ENCODE measurements around the gene MRPL27. TPM values are rescaled to one million over a fixed set of nuclear protein-coding genes. Genes with fewer than 3 reads are reported as not detected.
A peak's percentile ranks its signal among the peaks of the same experiment; 100 is the strongest.
"Not testable (repeated sequence)": the region's sequence is repeated elsewhere in the genome, so short reads cannot be mapped to it uniquely, and the experiment has no call there.

Gene MRPL27
- total RNA-seq = 10 to 100 TPM; 87.2 to 88.8 TPM
- polyA plus RNA-seq = 49.2 TPM

GRCh38 chr17:50372758-50373556 is at the start of gene MRPL27, which contains the start of gene EME1:
Gene MRPL27 (minus strand): TSS chr17:50373184. CDS start chr17:50373170, 14 bp downstream.
Gene EME1 (plus strand): TSS chr17:50373229. CDS start chr17:50375209, 1,980 bp downstream.
- no peaks in the 10 kb centered on the region for H3K9me3 Mint-ChIP-seq
- no peaks in the 10 kb centered on the region for H3K27me3 Mint-ChIP-seq
- peaks cover 24% of the 10 kb centered on the region for H3K4me1 ChIP-seq (ENCODE audit: insufficient read depth, low read length)
- H3K36me3 Mint-ChIP-seq = peaks cover under 1 to 40% (median 12%) of the 10 kb centered on the region in 3 donors
- H3K27ac ChIP-seq (ENCODE audit: low read depth, low read length) = peak within 1 kb of the TSS; percentile 99
- no peaks in the 10 kb centered on the region for H3K27me3 ChIP-seq (ENCODE audit: insufficient read depth, low read length, poor library complexity, severe bottlenecking)
- DNase-seq = peak; percentile 76 to 91 (median 87)
- peak within 1 kb of the TSS; percentile 90 to 99 (median 98) for H3K4me3 Mint-ChIP-seq
- H3K9me3 ChIP-seq (ENCODE audit: low read length) = no peaks in the 10 kb centered on the region
- peaks cover 25 to 35% (median 26%) of the 10 kb centered on the region in 3 donors for H3K4me1 Mint-ChIP-seq
- ChIA-PET CTCF (interaction anchor here (1.5 to 6.1 kb wide), 3 partner anchors 10 to 24 kb away, joined by 3 to 41 read pairs (median 9); partner anchors contain the start of gene LRRC59), POLR2A (interaction anchor here (0.6 to 1.5 kb wide), 4 partner anchors 11 to 26 kb away, joined by 3 to 7 read pairs (median 5); partner anchors contain the start of gene LRRC59)
- H3K27ac Mint-ChIP-seq = peak within 1 kb of the TSS; percentile 91 to 100 (median 99)
- H3K36me3 ChIP-seq (ENCODE audit: insufficient read depth, low read length) = peaks cover 30% of the 10 kb centered on the region
- peak within 1 kb of the TSS; percentile 100 for H3K4me3 ChIP-seq (ENCODE audit: low read length)

GRCh38 chr17:50422738-50423137 is 49.8 kb upstream of the MRPL27 start:
- Histone ChIP-seq H3K4me1 (ENCODE audit: insufficient read depth, low read length) (peaks cover 39% of the 10 kb centered on the region), H3K36me3 (ENCODE audit: insufficient read depth, low read length) (no peaks in the 10 kb centered on the region), H3K27me3 (ENCODE audit: insufficient read depth, low read length, poor library complexity, severe bottlenecking) (no peaks in the 10 kb centered on the region), H3K9me3 (ENCODE audit: low read length) (no peaks in the 10 kb centered on the region), H3K27ac (ENCODE audit: low read depth, low read length) (no peak overlapping the region), H3K4me3 (ENCODE audit: low read length) (no peak overlapping the region)
- peak overlapping the region in 4 of 8 donors; percentile 3 to 33 (median 18) for H3K27ac Mint-ChIP-seq
- no peaks in the 10 kb centered on the region for H3K27me3 Mint-ChIP-seq
- ChIA-PET POLR2A (no interaction called here), CTCF (interaction anchor here (2.4 kb wide), 1 partner anchor 25 kb away, joined by 8 read pairs; the partner anchor contains the start of gene LRRC59)
- peaks cover 3 to 6% (median 4%) of the 10 kb centered on the region in 5 donors for H3K9me3 Mint-ChIP-seq
- DNase-seq = no peak
- H3K4me1 Mint-ChIP-seq = peaks cover 31 to 46% (median 43%) of the 10 kb centered on the region in 3 donors
- peak overlapping the region in 1 of 7 donors; percentile 26 for H3K4me3 Mint-ChIP-seq
- peaks cover 2 to 6% (median 3%) of the 10 kb centered on the region in 3 donors for H3K36me3 Mint-ChIP-seq

GRCh38 chr17:50421308-50422051 is 48.5 kb upstream of the MRPL27 start:
- ChIA-PET POLR2A (interaction anchor here (0.6 to 1.1 kb wide), 6 partner anchors 10 to 638 kb away, joined by 3 to 6 read pairs (median 4); partner anchors contain the start of gene LRRC59), CTCF (interaction anchor here (0.9 to 2.4 kb wide), 3 partner anchors 22 to 58 kb away, joined by 3 to 8 read pairs (median 4); partner anchors contain the start of gene LRRC59)
- peak overlapping the region; percentile 20 for H3K4me3 ChIP-seq (ENCODE audit: low read length)
- no peaks in the 10 kb centered on the region for H3K36me3 ChIP-seq (ENCODE audit: insufficient read depth, low read length)
- peaks cover 0 to 3% of the 10 kb centered on the region in 2 donors for H3K27me3 Mint-ChIP-seq
- H3K9me3 ChIP-seq (ENCODE audit: low read length) = no peaks in the 10 kb centered on the region
- peak overlapping the region; percentile 59 for H3K27ac ChIP-seq (ENCODE audit: low read depth, low read length)
- H3K36me3 Mint-ChIP-seq = peaks cover 2 to 6% (median 2%) of the 10 kb centered on the region in 3 donors
- peak overlapping the region; percentile 74 to 87 (median 78) for H3K4me3 Mint-ChIP-seq
- H3K9me3 Mint-ChIP-seq = peaks cover 3 to 6% (median 4%) of the 10 kb centered on the region in 5 donors
- H3K27me3 ChIP-seq (ENCODE audit: insufficient read depth, low read length, poor library complexity, severe bottlenecking) = no peaks in the 10 kb centered on the region
- peak in 2 of 5 donors; percentile 5 to 19 for DNase-seq
- peaks cover 27% of the 10 kb centered on the region for H3K4me1 ChIP-seq (ENCODE audit: insufficient read depth, low read length)
- peak overlapping the region; percentile 86 to 98 (median 94) for H3K27ac Mint-ChIP-seq
- peaks cover 21 to 34% (median 31%) of the 10 kb centered on the region in 3 donors for H3K4me1 Mint-ChIP-seq

GRCh38 chr17:50420419-50421112 is 47.6 kb upstream of the MRPL27 start:
- no peaks in the 10 kb centered on the region for H3K27me3 ChIP-seq (ENCODE audit: insufficient read depth, low read length, poor library complexity, severe bottlenecking)
- ChIA-PET POLR2A (interaction anchor here (0.6 to 1.0 kb wide), 2 partner anchors 24 to 637 kb away, joined by 3 read pairs; partner anchors contain the start of gene LRRC59), CTCF (interaction anchor here (0.9 to 2.4 kb wide), 3 partner anchors 23 to 59 kb away, joined by 3 to 8 read pairs (median 4); partner anchors contain the start of gene LRRC59)
- no peaks in the 10 kb centered on the region for H3K9me3 ChIP-seq (ENCODE audit: low read length)
- DNase-seq = no peak
- no peak overlapping the region for H3K27ac ChIP-seq (ENCODE audit: low read depth, low read length)
- H3K27me3 Mint-ChIP-seq = peaks cover under 1 to 3% of the 10 kb centered on the region in 2 donors
- H3K9me3 Mint-ChIP-seq = peaks cover 3 to 6% (median 4%) of the 10 kb centered on the region in 5 donors
- peak overlapping the region in 6 of 8 donors; percentile 86 to 98 (median 92) for H3K27ac Mint-ChIP-seq
- peaks cover 18 to 30% (median 27%) of the 10 kb centered on the region in 3 donors for H3K4me1 Mint-ChIP-seq
- H3K36me3 Mint-ChIP-seq = peaks cover 0 to 6% (median 2%) of the 10 kb centered on the region in 3 donors
- peak overlapping the region in 5 of 7 donors; percentile 26 to 85 (median 78) for H3K4me3 Mint-ChIP-seq
- no peaks in the 10 kb centered on the region for H3K36me3 ChIP-seq (ENCODE audit: insufficient read depth, low read length)
- H3K4me1 ChIP-seq (ENCODE audit: insufficient read depth, low read length) = peaks cover 23% of the 10 kb centered on the region
- H3K4me3 ChIP-seq (ENCODE audit: low read length) = peak overlapping the region; percentile 20

GRCh38 chr17:50419577-50419976 is 46.6 kb upstream of the MRPL27 start:
- Mint-ChIP-seq H3K4me3 (peak overlapping the region in 2 of 7 donors; percentile 18 to 50), H3K27ac (peak overlapping the region in 2 of 8 donors; percentile 58 to 88), H3K4me1 (peaks cover 18 to 29% (median 22%) of the 10 kb centered on the region in 3 donors)
- H3K36me3 Mint-ChIP-seq; H3K36me3 ChIP-seq (ENCODE audit: insufficient read depth, low read length); H3K4me3 ChIP-seq (ENCODE audit: low read length); H3K9me3 ChIP-seq (ENCODE audit: low read length); POLR2A ChIA-PET; DNase-seq; H3K9me3 Mint-ChIP-seq; H3K27ac ChIP-seq (ENCODE audit: low read depth, low read length); H3K27me3 ChIP-seq (ENCODE audit: insufficient read depth, low read length, poor library complexity, severe bottlenecking); CTCF ChIA-PET; H3K27me3 Mint-ChIP-seq: not testable (repeated sequence)
- peaks cover 16% of the 10 kb centered on the region for H3K4me1 ChIP-seq (ENCODE audit: insufficient read depth, low read length)

- Histone ChIP-seq H3K27me3 (ENCODE audit: insufficient read depth, low read length, poor library complexity, severe bottlenecking) (no peaks in the 10 kb centered on the region), H3K9me3 (ENCODE audit: low read length) (no peaks in the 10 kb centered on the region), H3K4me3 (ENCODE audit: low read length) (no peak overlapping the region), H3K36me3 (ENCODE audit: insufficient read depth, low read length) (no peaks in the 10 kb centered on the region), H3K27ac (ENCODE audit: low read depth, low read length) (no peak overlapping the region), H3K4me1 (ENCODE audit: insufficient read depth, low read length) (no peaks in the 10 kb centered on the region)
- POLR2A ChIA-PET = no interaction called here
- peaks cover 3 to 6% (median 4%) of the 10 kb centered on the region in 5 donors for H3K9me3 Mint-ChIP-seq
- CTCF ChIA-PET = interaction anchor here (1.5 kb wide), 1 partner anchor 17 kb away, joined by 3 read pairs; the partner anchor contains the start of gene LRRC59
- no peak for DNase-seq
- peaks cover 0 to 11% (median 4%) of the 10 kb centered on the region in 3 donors for H3K36me3 Mint-ChIP-seq
- no peak overlapping the region for H3K27ac Mint-ChIP-seq
- H3K4me1 Mint-ChIP-seq = peaks cover 2 to 7% (median 2%) of the 10 kb centered on the region in 3 donors
- H3K27me3 Mint-ChIP-seq = peaks cover 2 to 7% of the 10 kb centered on the region in 2 donors
- H3K4me3 Mint-ChIP-seq = no peak overlapping the region
Observed at GRCh38 chr17:50414808-50415207, 41.8 kb upstream of the MRPL27 start.

- Mint-ChIP-seq H3K4me3 (no peak overlapping the region), H3K27me3 (peaks cover 2 to 7% of the 10 kb centered on the region in 2 donors), H3K9me3 (no peaks in the 10 kb centered on the region), H3K36me3 (peaks cover 0 to 4% (median 1%) of the 10 kb centered on the region in 3 donors), H3K27ac (no peak overlapping the region), H3K4me1 (no peaks in the 10 kb centered on the region)
- CTCF ChIA-PET = interaction anchor here (0.9 to 1.1 kb wide), 2 partner anchors 15 to 27 kb away, joined by 3 to 4 read pairs; partner anchors contain the start of gene LRRC59
- no peaks in the 10 kb centered on the region for H3K27me3 ChIP-seq (ENCODE audit: insufficient read depth, low read length, poor library complexity, severe bottlenecking)
- DNase-seq = no peak
- POLR2A ChIA-PET = no interaction called here
- H3K27ac ChIP-seq (ENCODE audit: low read depth, low read length) = no peak overlapping the region
- H3K9me3 ChIP-seq (ENCODE audit: low read length) = no peaks in the 10 kb centered on the region
- no peaks in the 10 kb centered on the region for H3K36me3 ChIP-seq (ENCODE audit: insufficient read depth, low read length)
- no peaks in the 10 kb centered on the region for H3K4me1 ChIP-seq (ENCODE audit: insufficient read depth, low read length)
- H3K4me3 ChIP-seq (ENCODE audit: low read length) = no peak overlapping the region
Observed at GRCh38 chr17:50412188-50412732, 39.3 kb upstream of the MRPL27 start.
